GM12874 (cell line): ENCODE measurements around the gene HPSE2.

Experiments used
- CTCF ChIP-seq: IDR thresholded peaks from 2 replicates; pipeline ENCODE4 v1.5.1; 2011; ENCODE audit warnings: low read depth, mild to moderate bottlenecking, control low read depth, low read length, moderate library complexity; ENCODE audit not compliant: insufficient read depth

The HPSE2 gene

DNA sequence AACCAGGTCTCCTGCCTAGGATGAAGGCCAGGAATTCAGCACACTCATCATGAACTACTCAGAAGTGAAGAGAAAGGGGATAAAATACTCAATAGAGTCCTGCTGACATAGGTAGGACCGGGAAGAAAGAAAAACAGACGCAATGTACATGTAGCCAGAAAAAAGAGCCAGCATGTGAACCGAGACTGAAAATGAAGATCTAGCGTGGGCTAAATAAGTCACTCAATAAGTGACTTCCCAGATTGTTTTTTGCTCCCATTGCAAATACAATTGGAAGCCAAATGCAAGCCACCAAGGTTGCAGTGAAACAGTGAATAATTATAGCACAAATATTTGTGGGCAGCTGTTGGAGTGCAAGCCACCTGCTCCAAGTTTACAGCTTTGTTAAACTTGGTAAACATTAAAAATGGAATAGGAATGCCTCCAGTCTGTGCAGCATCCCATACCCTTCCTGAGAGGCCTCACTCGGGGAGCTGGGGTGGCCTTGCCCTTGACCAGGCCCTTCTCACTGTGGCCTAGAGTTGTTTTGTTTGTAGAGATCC is 754.2 kb downstream of the HPSE2 start:
- TF ChIP-seq CTCF, result no peak

DNA sequence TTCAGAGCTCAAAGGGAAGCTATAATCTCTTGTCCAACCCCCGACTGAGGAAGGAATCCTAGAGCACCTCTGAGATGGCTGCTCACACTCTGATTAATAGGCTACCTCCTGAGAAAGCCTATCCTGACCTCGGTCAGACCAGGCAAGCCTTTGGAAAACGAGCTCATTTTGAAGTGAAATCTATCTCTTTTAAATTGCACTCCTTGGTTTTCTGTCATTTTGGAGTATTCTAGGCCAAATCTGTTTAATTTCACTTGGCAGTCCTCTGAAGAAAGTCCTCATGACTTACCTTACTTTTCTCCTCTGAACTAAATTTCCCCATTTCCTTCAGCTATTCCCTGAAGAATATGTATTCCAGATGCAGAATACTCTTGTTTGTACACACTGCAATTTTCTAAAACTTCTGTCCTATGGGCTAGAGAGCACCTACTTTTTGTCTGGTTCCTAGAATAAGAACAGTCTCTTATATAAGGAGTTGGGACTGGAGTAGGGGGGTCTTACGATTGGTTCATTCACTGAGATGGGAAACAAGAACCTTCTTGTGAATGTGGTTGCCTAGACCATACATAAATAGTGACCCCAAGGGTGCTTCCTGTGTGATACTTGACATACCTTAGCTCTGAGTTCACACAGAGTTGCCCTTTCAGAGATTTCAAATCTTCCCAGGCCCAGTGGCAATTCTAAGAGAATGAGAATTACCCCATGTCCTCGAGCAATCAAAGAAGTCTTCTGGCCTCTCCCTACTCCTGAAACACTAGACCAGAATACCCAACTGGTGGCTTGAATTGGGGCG is 757.0 kb downstream of the HPSE2 start:
- TF ChIP-seq CTCF, result no peak

- no peak for TF ChIP-seq CTCF
Observed at GRCh38 chr10:98477861-98478260, 757.8 kb downstream of the HPSE2 start.

DNA sequence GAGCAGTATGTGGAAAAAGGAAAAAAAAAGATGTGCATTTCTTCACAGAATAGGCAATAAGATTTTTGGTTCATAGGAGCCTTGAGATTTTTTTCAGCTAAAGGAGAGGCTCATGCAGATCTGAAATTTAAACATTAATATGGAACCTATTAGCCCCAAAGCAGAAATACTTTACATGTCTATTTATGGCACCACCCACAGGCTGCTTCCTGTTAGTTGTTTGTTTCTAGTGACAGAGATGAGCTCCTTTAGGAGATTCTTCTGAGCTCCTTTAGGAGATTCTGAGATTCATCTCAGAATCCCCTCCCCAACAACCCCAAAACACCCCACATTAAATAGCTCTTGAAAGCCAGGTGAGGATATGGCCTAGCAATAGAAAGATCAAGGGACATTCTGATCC is 761.0 kb downstream of the HPSE2 start:
- TF ChIP-seq CTCF, result no peak

DNA sequence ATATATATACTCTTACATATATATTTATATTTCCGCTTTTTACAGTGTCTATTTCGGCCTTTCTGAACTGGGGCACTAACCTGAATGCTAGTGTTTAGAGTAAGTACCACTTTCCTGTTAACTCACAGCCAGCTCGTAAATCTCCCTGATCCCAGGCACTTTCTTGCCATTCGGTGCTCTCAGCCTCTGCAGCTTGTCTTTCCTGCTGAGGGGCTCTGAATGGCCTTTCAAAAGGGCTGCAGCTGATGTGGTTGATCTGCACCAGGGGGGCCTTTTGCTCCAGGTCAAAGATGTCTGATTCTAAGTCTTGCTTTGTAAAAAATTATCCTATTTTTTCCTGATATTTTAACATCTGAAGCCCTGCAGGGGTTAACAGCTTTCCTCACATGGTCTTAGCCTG is 763.5 kb downstream of the HPSE2 start:
- TF ChIP-seq CTCF, result no peak

- no peak for TF ChIP-seq CTCF
Observed at GRCh38 chr10:98470850-98471249, 764.8 kb downstream of the HPSE2 start.

GRCh38 chr10:98469001-98469931 is 766.4 kb downstream of the HPSE2 start:
- no peak for TF ChIP-seq CTCF
